Measurements from ENCODE around the gene COG1.

GRCh38 chr17:73170324-73170723 lies 22.5 kb upstream of the COG1 start:
- no peak for TF ChIP-seq CTCF (IDR thresholded peaks at IDR 0.05)
- no peak for TF ChIP-seq POLR2A (IDR thresholded peaks at IDR 0.05)
